HCT116 (cell line): ENCODE measurements around the gene LZIC. TPM values are rescaled to one million over a fixed set of nuclear protein-coding genes. Genes with fewer than 3 reads are reported as not detected.

ENCODE experiments used
- ATAC-seq: fragments of 200-7000 bp; cut with Tn5 transposase; 2 replicates; pipeline ENCODE4 v1.9.1; 2020; ENCODE audit warnings: mild to moderate bottlenecking, moderate library complexity
- BruUV-seq: library from RNA; stranded (reverse); fragments of 400-500 nt; replicated peaks from 2 replicates; lab custom pipeline; 2021; lab: Mats Ljungman, UMichigan
- CTCF ChIA-PET: fragments of 300-600 bp; sonication (Branson Sonifier 250); formaldehyde crosslinking; loops from one replicate; lab custom pipeline; 2021; ENCODE audit warnings: antibody characterized with exemption; lab: Charles Lee
- POLR2A ChIA-PET: fragments of 300-600, 350-600 bp; sonication (Branson Sonifier 250); formaldehyde crosslinking; loops from one replicate; lab custom pipeline; 2021; ENCODE audit warnings: antibody characterized with exemption; lab: Charles Lee
- RAD21 ChIA-PET, 2 experiments: fragments of 300-600 bp; sonication (Branson Sonifier 250); formaldehyde crosslinking; loops; one replicate each; lab custom pipeline; 2023; ENCODE audit warnings: low total read pairs in 2 of 2; ENCODE audit not compliant: uncharacterized antibody in 2 of 2, unreplicated experiment in 2 of 2, low non-redundant PET in 1 of 2; lab: Charles Lee
- DNase-seq: peaks from one replicate; pipeline ENCODE4 v3.0.0-alpha.2; 2010; ENCODE audit warnings: low read depth, low spot score
- H2AFZ ChIP-seq: fragments of 200-600 bp; shearing (Covaris generic), sonication (generic); 2 replicates; pipeline ENCODE4 v1.6.1; 2017; ENCODE audit warnings: low read depth, mixed run types, mixed read lengths, antibody characterized with exemption, low read length; ENCODE audit not compliant: poor library complexity, severe bottlenecking
- H3K27ac ChIP-seq: 2 replicates; pipeline ENCODE4 v1.5.1; 2012; ENCODE audit warnings: low read depth, low read length
- H3K27me3 ChIP-seq: fragments of 200-600 bp; sonication (generic); 2 replicates; pipeline ENCODE4 v1.6.1; 2016; ENCODE audit warnings: mixed run types, low read length, mixed read lengths; ENCODE audit not compliant: insufficient read depth
- H3K36me3 ChIP-seq, 2 experiments: fragments of 200-500 bp in 1 of 2; fragments of 200-600 bp in 1 of 2; sonication (Bioruptor generic) in 1 of 2; sonication (generic) in 1 of 2; 2 replicates each; pipeline versions ENCODE4 v1.5.1 to v1.6.1; 2014 to 2016; ENCODE audit warnings: low read length in 2 of 2, inconsistent platforms in 1 of 2, mixed read lengths in 1 of 2, mixed run types in 1 of 2; ENCODE audit not compliant: insufficient read depth in 2 of 2, control insufficient read depth in 1 of 2
- H3K4me1 ChIP-seq, 2 experiments: fragments of 200-600 bp in 1 of 2; sonication (generic) in 1 of 2; 2 replicates each; pipeline versions ENCODE4 v1.5.1 to v1.6.1; 2012 to 2017; ENCODE audit warnings: low read length in 2 of 2, inconsistent platforms in 1 of 2, mild to moderate bottlenecking in 1 of 2, mixed read lengths in 1 of 2, mixed run types in 1 of 2, moderate library complexity in 1 of 2; ENCODE audit not compliant: insufficient read depth in 2 of 2, control insufficient read depth in 1 of 2
- H3K4me2 ChIP-seq: fragments of 200-600 bp; sonication (generic); 2 replicates; pipeline ENCODE4 v1.6.1; 2017; ENCODE audit warnings: mixed run types, low read length, mixed read lengths
- H3K4me3 ChIP-seq, 2 experiments: fragments of 200-600 bp in 1 of 2; sonication (generic) in 1 of 2; replicated peaks in 1 of 2; 2 replicates each; pipeline ENCODE4 v1.5.1; 2011 to 2016; ENCODE audit warnings: low read length in 2 of 2, control low read depth in 1 of 2, low read depth in 1 of 2, mild to moderate bottlenecking in 1 of 2, mixed read lengths in 1 of 2, mixed run types in 1 of 2
- H3K79me2 ChIP-seq: fragments of 200-600 bp; sonication (generic); 2 replicates; pipeline ENCODE4 v1.6.1; 2017; ENCODE audit warnings: mild to moderate bottlenecking, mixed run types, low read length, moderate library complexity, mixed read lengths; ENCODE audit not compliant: insufficient read depth
- H3K9ac ChIP-seq: fragments of 200-600 bp; sonication (generic); 2 replicates; pipeline ENCODE4 v1.6.1; 2016; ENCODE audit warnings: low read length, mixed read lengths
- H3K9me2 ChIP-seq: fragments of 200-600 bp; sonication (generic), shearing (Covaris generic); 2 replicates; pipeline ENCODE4 v1.6.1; 2017; ENCODE audit warnings: mixed run types, mild to moderate bottlenecking, moderate library complexity; ENCODE audit not compliant: insufficient read depth
- H3K9me3 ChIP-seq, 2 experiments: fragments of 200-500 bp in 1 of 2; fragments of 200-600 bp in 1 of 2; sonication (Bioruptor generic) in 1 of 2; sonication (generic) in 1 of 2; 2 replicates each; pipeline ENCODE4 v1.6.1; 2014 to 2017; ENCODE audit warnings: low read length in 2 of 2, mixed read lengths in 2 of 2, inconsistent platforms in 1 of 2, low read depth in 1 of 2, mild to moderate bottlenecking in 1 of 2, mixed run types in 1 of 2, moderate library complexity in 1 of 2; ENCODE audit not compliant: control insufficient read depth in 1 of 2, insufficient read depth in 1 of 2
- H4K20me1 ChIP-seq: fragments of 200-600 bp; sonication (generic), shearing (Covaris generic); 2 replicates; pipeline ENCODE4 v1.6.1; 2017; ENCODE audit warnings: mixed run types, mild to moderate bottlenecking, moderate library complexity; ENCODE audit not compliant: insufficient read depth
- ATF3 ChIP-seq: IDR thresholded peaks from 2 replicates; pipeline ENCODE4 v1.6.1; 2012
- CTCF ChIP-seq, 3 experiments: fragments of 200-600 bp in 1 of 3; sonication (generic) in 1 of 3; IDR thresholded peaks in 2 of 3; conservative IDR thresholded peaks in 1 of 3; 2 replicates each; pipeline ENCODE4 v1.5.1; 2012 to 2017; ENCODE audit warnings: low read depth in 2 of 3, low read length in 2 of 3, antibody characterized with exemption in 1 of 3, borderline replicate concordance in 1 of 3, control low read depth in 1 of 3, mild to moderate bottlenecking in 1 of 3, mixed read lengths in 1 of 3, mixed run types in 1 of 3, moderate library complexity in 1 of 3; ENCODE audit not compliant: insufficient read depth in 1 of 3
- EGR1 ChIP-seq: IDR thresholded peaks from 2 replicates; pipeline ENCODE4 v1.6.1; 2012; ENCODE audit warnings: low read depth
- EZH2 ChIP-seq: fragments of 200-600 bp; sonication (generic); IDR thresholded peaks from 2 replicates; pipeline ENCODE4 v1.6.1; 2017; ENCODE audit warnings: antibody characterized with exemption, mixed run types
- JUND ChIP-seq: IDR thresholded peaks from 2 replicates; pipeline ENCODE4 v1.6.1; 2012
- MAX ChIP-seq: IDR thresholded peaks from 2 replicates; pipeline ENCODE4 v1.6.1; 2012
- POLR2A ChIP-seq: IDR thresholded peaks from 2 replicates; pipeline ENCODE4 v1.7.0; 2011; ENCODE audit warnings: borderline replicate concordance; ENCODE audit not compliant: insufficient read depth, insufficient read length; ENCODE audit errors: extremely low read depth
- POLR2AphosphoS5 ChIP-seq: IDR thresholded peaks from 2 replicates; pipeline ENCODE4 v1.6.1; 2011; ENCODE audit warnings: mild to moderate bottlenecking, low read depth, low read length, moderate library complexity
- RAD21 ChIP-seq: IDR thresholded peaks from 2 replicates; pipeline ENCODE4 v1.6.1; 2012; ENCODE audit warnings: low read depth, mild to moderate bottlenecking
- ZFX ChIP-seq: fragments of 450-650 bp; IDR thresholded peaks from 2 replicates; pipeline ENCODE4 v1.6.1; 2017
- ZNF274 ChIP-seq: fragments of 200-500 bp; sonication (Bioruptor generic); IDR thresholded peaks from 2 replicates; pipeline ENCODE4 v1.6.1; 2014; ENCODE audit warnings: mild to moderate bottlenecking, low read depth, low read length, inconsistent platforms
- intact Hi-C: fragments of 100-400 bp; cut with micrococcal nuclease; formaldehyde crosslinking; loops from 2 replicates; pipeline ENCODE4 v1.10.0; 2022
- total RNA-seq: library from RNA; stranded (reverse); gene quantifications from one replicate; pipeline ENCODE4 v1.2.1, GENCODE V29; 2021; ENCODE audit not compliant: unreplicated experiment

LZIC gene
- total RNA-seq, 1 experiment from 2014 or later = 26.6 TPM

GRCh38 chr1:9901148-9902059, 41.8 kb downstream of the LZIC start:
- Histone ChIP-seq H3K79me2 (no peaks in the 10 kb centered on the region; the same call in 1 of the 2 replicates), H3K36me3 (no peaks in the 10 kb centered on the region), H4K20me1 (no peaks in the 10 kb centered on the region), H3K9me3 (no peaks in the 10 kb centered on the region), H2AFZ (no peak overlapping the region), H3K4me3 (no peak overlapping the region), H3K9me2 (no peaks in the 10 kb centered on the region), H3K4me1 (peaks cover 24 to 53% of the 10 kb centered on the region in 2 experiments), H3K4me2 (no peak overlapping the region), H3K27ac (no peak overlapping the region), H3K27me3 (no peaks in the 10 kb centered on the region), H3K9ac (no peak overlapping the region)
- DNase-seq = no peak
- ATAC-seq = no peak
- RAD21 ChIA-PET = no interaction called here
- CTCF ChIA-PET = interaction anchor here (0.6 kb wide), 1 partner anchor 199 kb away, joined by 3 read pairs; no protein-coding TSS in a partner anchor
- no TSS peak for BruUV-seq
- TF ChIP-seq MAX (no peak), ATF3 (no peak), POLR2AphosphoS5 (no peak), EGR1 (no peak), EZH2 (no peak), CTCF (IDR thresholded peaks at IDR 0.05 in 2 of 3, conservative IDR thresholded peaks at IDR 0.05 in 1 of 3; ENCODE audit: borderline replicate concordance in 1 of 3, insufficient read depth in 1 of 3, low read depth in 2 of 3, low read length in 2 of 3) (no peak), POLR2A (no peak), ZNF274 (no peak), RAD21 (no peak), ZFX (no peak), JUND (no peak)
- intact Hi-C loops = no loop called here
- POLR2A ChIA-PET = no interaction called here
